ENCODE measurements around the gene SNCAIP. TPM values are rescaled to one million over a fixed set of nuclear protein-coding genes. Genes with fewer than 3 reads are reported as not detected.

The SNCAIP gene
- total RNA-seq, 3 donors from 2014 or later: 1.2 to 4.7 (median 2.7) TPM

DNA sequence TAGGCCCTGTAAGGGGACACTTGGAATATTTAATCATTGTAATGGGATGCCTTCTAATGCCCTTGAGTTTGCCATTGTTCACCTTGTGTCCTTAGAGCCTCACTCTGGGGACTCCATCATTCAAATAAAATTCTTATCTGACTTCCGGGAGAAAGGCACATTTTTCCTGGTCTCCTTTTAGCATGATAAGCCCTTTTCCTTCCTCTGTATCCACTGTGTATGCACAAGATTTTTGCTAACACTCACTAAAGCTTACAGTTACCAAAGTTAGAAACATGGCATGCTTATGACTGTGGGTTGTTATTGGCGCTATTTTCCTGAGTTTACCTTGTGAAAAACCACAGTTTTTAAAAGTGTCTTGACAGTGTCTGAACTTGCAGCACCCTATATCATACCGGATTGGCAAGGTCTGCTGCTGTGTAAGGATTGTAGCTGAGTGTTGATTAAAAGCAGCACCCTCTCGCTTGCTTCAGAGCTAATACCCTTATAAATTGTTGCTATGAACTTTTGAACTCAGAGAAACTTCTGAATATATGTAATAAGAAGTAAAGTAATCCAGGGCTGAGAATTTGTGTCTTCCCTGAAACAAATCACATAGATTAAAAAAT, 46.4 kb downstream of the SNCAIP start:
- intact Hi-C loops (cut with DNase I, micrococcal nuclease): no loop called here
- TF ChIP-seq, protein P1, sequence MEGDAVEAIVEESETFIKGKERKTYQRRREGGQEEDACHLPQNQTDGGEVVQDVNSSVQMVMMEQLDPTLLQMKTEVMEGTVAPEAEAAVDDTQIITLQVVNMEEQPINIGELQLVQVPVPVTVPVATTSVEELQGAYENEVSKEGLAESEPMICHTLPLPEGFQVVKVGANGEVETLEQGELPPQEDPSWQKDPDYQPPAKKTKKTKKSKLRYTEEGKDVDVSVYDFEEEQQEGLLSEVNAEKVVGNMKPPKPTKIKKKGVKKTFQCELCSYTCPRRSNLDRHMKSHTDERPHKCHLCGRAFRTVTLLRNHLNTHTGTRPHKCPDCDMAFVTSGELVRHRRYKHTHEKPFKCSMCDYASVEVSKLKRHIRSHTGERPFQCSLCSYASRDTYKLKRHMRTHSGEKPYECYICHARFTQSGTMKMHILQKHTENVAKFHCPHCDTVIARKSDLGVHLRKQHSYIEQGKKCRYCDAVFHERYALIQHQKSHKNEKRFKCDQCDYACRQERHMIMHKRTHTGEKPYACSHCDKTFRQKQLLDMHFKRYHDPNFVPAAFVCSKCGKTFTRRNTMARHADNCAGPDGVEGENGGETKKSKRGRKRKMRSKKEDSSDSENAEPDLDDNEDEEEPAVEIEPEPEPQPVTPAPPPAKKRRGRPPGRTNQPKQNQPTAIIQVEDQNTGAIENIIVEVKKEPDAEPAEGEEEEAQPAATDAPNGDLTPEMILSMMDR (IDR thresholded peaks at IDR 0.05): no peak
- no peaks in the 10 kb centered on the region for H3K36me3 ChIP-seq (ENCODE audit: low read depth)
- H3K4me3 ChIP-seq: no peak overlapping the region
- no peak for ATAC-seq
- H3K4me1 ChIP-seq (ENCODE audit: low read depth): peaks cover 5% of the 10 kb centered on the region
- DNase-seq: no peak
- H3K9me3 ChIP-seq: no peaks in the 10 kb centered on the region

DNA sequence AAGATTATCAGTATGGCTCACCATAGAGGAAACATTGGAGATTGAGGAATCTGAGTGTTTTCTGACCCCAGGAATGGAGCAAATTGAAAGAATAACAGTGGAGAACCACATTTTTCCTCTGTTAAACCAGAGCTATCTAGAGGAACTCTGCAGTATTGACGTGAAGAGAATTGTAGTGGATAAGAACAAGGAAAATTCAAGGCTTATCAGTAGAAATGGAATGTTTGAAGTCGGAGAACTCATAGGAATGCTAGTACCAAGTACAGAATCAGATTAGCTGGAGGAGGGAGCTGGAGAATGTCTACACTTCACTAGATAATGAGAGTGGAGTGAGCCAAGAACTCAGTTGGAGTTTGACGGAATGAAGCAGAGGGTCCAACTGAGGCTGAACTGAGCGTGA, 50.3 kb downstream of the SNCAIP start:
- DNase-seq (no peak), ATAC-seq (no peak)
- no peaks in the 10 kb centered on the region for H3K36me3 ChIP-seq (ENCODE audit: low read depth)
- no peak overlapping the region for H3K4me3 ChIP-seq
- no peaks in the 10 kb centered on the region for H3K4me1 ChIP-seq (ENCODE audit: low read depth)
- intact Hi-C loops (cut with DNase I, micrococcal nuclease): no loop called here
- TF ChIP-seq, protein P1 (IDR thresholded peaks at IDR 0.05): no peak
- no peaks in the 10 kb centered on the region for H3K9me3 ChIP-seq

DNA sequence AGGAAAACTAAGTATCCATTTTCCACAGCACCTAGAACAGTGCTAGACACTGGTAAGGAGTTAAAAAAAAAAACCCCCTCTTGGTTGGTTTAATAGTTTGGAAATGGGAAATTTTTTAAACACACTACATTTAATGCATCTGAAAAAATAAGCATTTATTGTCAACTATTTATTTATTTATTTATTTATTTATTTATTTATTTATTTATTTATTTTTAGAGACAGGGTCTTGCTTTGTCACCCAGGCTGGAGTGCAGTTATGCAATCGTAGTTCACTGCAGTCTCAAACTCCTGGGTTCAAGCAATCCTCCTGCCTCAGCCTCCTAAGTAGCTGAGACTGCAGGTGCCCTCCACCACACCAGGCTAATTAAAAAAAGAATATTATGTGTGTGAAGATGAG, 51.6 kb downstream of the SNCAIP start:
- H3K36me3 ChIP-seq (ENCODE audit: low read depth): no peaks in the 10 kb centered on the region
- H3K9me3 ChIP-seq: no peaks in the 10 kb centered on the region
- TF ChIP-seq, protein P1 (IDR thresholded peaks at IDR 0.05): no peak
- no peaks in the 10 kb centered on the region for H3K4me1 ChIP-seq (ENCODE audit: low read depth)
- DNase-seq (no peak), ATAC-seq (no peak)
- intact Hi-C loops (cut with DNase I, micrococcal nuclease): no loop called here
- no peak overlapping the region for H3K4me3 ChIP-seq

DNA sequence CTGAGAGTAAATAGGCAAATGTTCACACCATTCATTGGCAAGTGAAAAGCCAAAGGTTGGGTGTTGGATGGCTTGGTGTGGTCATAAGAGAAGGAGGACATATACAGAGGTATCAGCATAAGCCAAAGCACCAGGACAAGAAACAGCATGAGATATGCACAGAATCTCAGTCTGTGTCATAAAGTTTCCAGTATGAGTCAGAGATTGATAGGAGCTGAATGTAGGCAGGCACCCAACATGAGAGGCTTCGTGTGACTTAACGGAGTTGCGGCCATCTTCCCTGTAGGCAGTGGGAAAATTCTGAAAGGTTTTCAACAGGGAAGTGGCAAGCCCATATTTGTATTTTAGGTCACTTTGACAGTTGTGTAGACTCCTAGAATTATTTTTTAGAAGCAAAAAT, 54.5 kb downstream of the SNCAIP start:
- intact Hi-C loops (cut with DNase I, micrococcal nuclease): no loop called here
- Histone ChIP-seq H3K4me3 (no peak overlapping the region), H3K9me3 (no peaks in the 10 kb centered on the region), H3K36me3 (ENCODE audit: low read depth) (no peaks in the 10 kb centered on the region), H3K4me1 (ENCODE audit: low read depth) (no peaks in the 10 kb centered on the region)
- TF ChIP-seq, protein P1 (IDR thresholded peaks at IDR 0.05): no peak
- ATAC-seq: no peak
- DNase-seq: no peak

DNA sequence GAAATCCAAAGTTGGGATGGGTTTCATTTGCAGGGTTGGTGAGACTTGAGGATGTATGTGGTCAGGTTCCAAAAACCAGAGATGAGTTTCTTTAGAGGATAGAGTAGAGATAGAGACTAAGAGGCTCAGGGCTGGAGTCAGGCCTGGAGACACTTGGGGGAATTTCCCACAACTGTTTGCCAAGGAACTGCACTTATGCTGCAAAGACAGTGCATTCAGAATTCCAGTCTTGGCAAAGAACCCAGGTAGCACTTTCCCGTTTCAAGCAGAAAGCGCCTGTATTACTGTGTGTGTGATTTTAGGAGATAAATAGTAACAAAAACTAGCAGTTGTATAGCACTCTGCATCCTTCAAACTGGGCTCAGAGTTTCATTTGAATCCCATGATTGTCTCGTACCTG, 55.4 kb downstream of the SNCAIP start:
- Histone ChIP-seq H3K4me3 (no peak overlapping the region), H3K4me1 (ENCODE audit: low read depth) (no peaks in the 10 kb centered on the region), H3K9me3 (no peaks in the 10 kb centered on the region), H3K36me3 (ENCODE audit: low read depth) (no peaks in the 10 kb centered on the region)
- DNase-seq: no peak
- TF ChIP-seq, protein P1 (IDR thresholded peaks at IDR 0.05): no peak
- intact Hi-C loops (cut with DNase I, micrococcal nuclease): no loop called here
- ATAC-seq: no peak

All from mucosa of descending colon (tissue), 3 donors.